Measurements from ENCODE around the gene NCKAP5.

- TF ChIP-seq MYC (IDR thresholded peaks at IDR 0.05; ENCODE audit: low read depth, low read length) (no peak), CTCF (IDR thresholded peaks at IDR 0.05; ENCODE audit: low read depth, low read length) (no peak), POLR2A (IDR thresholded peaks at IDR 0.05; ENCODE audit: extremely low read depth, insufficient read length) (no peak)
These were observed 463.4 kb downstream of the NCKAP5 start for GRCh38 chr2:133104871-133105270.

Measured in NB4 (cell line).